ENCODE measurements around the gene PDZRN4. TPM values are rescaled to one million over a fixed set of nuclear protein-coding genes. Genes with fewer than 3 reads are reported as not detected.

The PDZRN4 gene
- total RNA-seq, 1 donor from 2014 or later: 0.20 TPM

DNA sequence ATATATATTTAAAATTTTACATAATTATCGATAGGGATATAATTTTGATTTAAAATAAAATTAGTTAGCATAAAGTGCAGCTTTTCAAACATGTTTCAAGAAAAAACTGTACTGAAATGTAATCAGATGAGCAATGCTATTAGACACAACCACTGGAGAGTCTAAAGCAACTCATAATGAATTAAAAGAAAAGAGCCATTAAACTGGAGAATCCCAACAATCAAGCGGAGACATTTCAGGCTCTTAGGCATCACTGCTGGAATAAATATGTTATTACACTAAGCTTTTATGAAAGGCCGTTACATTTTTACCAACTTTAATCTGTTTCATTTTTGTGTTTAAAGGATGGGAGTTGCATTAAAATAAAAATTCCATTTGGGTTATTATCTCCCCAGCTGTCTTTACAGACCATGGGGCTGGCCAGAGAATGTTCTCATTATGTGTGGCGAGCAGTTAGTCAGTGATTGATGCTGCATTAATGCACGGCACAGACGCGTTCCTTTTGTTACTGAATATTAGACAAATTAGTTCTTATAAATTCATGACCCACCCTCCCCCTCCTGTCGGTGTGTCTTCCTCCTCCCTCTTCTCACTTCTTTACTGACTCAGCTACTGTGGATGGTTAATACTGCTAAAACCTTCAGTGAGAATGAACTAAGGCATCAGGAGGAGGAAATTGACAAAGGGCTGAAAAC is 156.8 kb downstream of the PDZRN4 start:
- DNase-seq (ENCODE audit: low spot score) (no peak), ATAC-seq (no peak)

DNA sequence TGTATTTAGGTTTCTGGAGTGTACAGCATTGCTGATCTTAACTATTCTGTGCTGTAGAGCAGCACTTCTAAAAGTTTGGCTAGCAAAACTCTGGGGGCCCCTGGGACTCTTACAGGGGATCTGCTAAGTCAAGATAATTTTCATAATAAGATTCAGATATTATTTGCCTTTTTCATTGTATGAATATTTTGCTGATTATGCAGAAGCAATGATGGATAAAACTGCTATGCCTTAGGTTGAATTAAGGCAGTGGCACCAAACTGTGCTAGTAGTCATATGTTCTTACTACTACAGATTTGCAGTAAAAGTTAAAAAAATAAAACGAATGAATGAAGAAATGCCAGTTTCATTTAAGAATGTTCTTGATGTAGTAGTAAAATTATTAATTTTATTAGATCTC is 160.1 kb downstream of the PDZRN4 start:
- ATAC-seq: no peak
- DNase-seq (ENCODE audit: low spot score): no peak

DNA sequence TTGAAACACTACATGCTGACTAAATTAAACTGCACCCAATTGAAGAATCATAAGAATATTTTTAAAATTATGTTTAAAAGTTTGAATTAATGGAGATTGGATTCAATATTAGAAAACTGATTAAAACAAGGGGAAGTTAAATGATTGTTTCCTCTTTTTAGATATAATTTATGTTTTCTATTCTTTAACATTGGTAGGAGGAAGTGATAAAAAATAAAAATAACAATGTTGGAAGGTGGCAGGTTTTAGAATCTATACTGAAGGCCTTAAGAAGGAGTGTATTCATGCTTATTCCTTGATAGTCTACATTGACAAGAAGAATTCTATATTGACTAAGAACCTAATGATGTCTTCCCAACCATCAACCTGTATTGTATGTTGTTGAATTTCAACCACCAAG is 168.1 kb downstream of the PDZRN4 start:
- DNase-seq (ENCODE audit: low spot score) (no peak), ATAC-seq (no peak)

DNA sequence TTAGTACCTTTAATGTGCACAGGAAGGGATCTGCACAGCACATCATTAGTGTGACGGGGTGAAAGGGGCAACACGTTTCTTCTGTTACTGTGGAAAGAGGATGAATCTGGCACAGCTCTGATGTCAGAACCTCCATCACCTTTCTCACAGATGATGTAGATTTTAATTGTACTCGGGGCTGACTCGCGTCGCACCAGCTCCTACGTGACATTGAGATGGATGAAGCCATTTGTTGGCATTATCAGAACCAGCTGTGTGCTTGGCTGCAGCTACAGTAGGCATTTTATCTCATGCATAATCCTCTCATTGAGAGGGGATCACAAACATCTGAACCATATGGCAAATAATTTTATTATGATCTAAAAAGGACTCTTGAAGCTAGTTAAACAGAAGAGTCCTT is 173.6 kb downstream of the PDZRN4 start:
- DNase-seq (ENCODE audit: low spot score) (no peak), ATAC-seq (no peak)

DNA sequence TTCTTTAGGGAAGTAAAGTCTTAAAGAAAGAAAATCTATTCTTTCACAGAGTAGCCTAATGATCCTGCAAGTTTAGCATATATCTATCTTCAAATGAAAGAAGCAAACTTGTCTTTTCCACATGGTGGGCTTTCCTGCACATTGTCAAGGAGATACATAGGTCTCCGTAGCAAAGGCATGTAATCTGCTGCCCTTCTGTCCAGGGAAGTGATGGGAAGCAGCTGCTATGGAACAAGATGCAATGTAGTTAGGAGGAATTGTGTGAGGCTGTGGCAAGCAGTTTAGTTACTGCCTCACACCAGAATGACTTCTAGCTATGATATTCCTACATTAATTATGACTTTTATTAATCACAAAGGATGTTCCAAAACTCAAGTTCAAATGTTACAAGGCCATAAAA is 174.4 kb downstream of the PDZRN4 start:
- DNase-seq (ENCODE audit: low spot score) (no peak), ATAC-seq (no peak)

DNA sequence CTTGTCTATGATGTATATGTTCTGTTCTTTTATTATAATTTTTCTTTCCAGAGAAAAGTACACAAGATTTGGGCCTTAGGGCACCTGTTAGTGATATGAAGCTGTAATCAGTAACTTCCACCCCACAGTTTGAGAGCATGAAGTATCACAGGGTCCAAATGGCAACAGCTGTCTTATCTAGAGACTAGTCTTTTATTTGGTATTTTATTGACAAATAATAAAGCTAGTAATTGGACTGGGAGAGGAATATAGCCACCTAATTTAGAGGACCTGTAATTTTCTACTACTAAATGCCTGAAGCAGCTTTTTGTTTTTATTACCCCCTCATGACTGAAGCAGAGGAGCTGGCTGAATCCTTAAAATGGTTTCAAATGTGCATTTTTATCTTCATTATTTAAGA is 174.8 kb downstream of the PDZRN4 start:
- DNase-seq (ENCODE audit: low spot score) (no peak), ATAC-seq (no peak)

DNA sequence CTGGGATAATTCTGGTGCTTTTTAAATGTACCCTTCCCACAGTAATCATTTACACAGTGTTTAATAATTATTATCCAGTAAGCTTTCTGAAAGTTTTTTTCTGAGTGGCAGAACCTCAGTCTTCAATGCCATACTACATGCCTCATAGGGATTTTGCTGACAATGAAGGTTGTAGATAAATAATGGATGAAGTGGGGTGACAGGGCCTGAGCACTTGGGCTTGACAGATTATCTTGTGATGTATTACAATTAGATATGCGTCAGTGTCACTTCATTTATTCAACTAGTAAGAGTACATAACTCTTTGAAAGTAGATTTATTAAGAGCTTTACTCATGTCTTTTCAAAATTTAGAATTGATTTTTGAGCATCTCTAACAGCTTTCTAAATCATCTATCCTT is 176.1 kb downstream of the PDZRN4 start:
- no peak for ATAC-seq
- no peak for DNase-seq (ENCODE audit: low spot score)

DNA sequence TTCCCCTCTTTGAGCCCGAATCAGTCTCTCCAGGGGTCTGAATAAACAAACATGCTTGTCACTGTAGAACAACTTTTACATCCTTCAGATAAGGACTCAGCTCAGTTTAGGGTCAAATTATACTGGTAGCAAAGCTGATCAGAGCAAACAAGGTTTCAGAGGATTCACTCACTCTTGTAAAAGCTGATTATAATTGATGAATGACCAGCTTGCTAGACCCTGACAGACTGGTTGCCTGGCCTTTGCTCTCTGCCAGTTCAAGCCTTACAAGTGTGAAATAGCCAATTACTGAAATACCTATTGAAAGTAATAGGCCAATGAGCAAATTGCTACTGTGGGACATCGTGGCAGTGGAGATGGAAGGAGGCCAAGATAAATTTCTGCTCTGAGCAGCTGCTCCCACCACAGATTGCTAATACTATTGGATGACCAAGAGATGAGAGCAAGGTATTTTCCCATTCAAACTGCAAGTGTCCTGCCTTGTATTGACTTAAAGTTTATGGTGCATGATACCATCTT is 177.6 kb downstream of the PDZRN4 start:
- no peak for DNase-seq (ENCODE audit: low spot score)
- no peak for ATAC-seq

DNA sequence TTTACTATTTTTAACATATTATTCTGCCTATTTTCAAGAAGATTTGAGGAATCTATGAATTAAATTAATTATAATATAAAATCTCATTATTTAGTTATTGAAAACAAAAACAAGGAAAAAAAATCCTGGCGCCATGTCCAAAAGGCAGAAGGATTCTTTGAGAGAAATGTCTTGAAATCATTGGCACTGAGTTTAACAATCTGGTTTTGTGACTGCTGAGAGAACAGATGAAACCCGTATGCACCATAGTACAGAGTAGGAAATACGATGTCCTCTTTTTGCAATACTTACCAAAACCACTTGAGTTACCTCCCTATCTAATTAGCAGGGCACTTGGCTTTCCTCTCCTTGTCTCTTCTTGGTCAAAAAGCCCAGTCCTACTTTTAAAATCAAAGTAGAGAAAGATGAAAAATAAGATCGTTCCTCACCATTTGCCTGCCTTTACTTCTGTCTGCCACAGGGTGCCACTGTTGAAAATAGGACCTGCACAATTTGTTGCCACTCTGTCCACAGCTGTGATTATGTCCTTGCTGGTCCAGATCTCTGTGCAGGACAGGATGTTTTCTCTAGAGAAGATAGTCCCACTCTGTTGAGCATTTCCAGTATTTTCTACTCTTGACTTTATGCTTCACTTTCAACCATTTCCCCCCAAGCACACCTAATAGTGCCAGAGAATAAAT is 179.7 kb downstream of the PDZRN4 start:
- DNase-seq (ENCODE audit: low spot score) (no peak), ATAC-seq (no peak)

DNA sequence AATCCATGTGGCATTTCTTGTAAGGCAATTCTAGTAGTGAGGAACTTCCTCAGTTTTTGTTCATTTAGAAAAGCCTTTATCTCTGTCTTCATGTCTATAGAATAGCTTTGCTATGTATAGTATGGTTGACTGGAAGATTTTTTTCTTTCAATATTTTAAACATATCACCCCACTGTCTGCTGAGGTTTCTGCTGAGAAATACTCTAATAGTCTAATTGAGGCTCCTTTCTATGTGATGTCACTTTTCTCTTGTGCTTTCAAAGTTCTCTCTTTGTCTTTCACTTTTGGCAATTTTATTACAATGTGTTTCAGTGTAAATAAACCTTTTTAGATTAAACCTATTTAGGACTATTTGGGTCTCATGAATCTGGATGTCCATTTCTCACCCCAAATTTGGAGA is 192.8 kb downstream of the PDZRN4 start:
- ATAC-seq (no peak), DNase-seq (ENCODE audit: low spot score) (no peak)

DNA sequence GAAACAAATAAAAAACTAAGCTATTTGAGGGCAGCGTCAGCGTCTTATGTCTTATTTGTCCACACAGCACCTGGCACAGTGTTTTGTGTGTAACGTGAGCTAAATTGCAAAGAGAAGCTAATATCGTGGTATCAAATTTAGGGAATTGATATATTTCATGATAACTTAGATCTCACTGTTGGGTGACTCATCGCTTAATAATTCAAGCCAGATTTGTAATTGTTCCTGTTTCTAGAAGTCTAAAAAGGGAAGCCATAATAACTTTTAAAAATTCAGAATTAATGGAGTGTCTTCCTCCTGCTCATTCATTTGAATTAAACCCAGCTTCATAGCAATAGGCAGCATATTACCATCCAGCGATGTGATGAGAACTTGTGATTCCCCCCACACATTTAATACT is 214.7 kb downstream of the PDZRN4 start:
- ATAC-seq (no peak), DNase-seq (ENCODE audit: low spot score) (no peak)

DNA sequence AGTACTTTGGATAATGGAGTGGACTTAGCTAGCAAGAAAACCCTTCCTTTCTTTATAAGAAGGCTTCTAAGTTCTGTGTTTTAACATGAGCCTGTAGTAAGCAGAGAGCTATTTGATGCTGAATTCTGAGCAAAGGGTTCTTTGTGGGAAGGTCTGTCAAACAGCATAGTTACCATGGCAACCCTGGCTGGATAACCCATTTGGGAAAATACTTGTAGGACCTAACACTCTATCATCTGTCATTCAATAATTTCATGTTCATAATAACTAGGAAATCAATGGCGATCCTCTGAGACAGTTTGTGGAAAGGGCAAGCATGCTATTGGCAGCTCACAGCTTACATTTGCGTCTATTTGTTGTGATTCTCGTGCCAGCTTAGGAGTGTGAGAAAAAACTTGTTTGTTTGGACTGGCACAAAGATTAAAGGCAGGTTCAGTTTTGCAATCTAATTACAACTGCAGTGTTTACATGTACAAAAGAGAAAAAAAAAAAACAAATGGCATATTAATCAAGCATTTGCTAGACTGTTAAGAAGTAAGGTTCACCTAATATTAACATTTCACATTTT is 219.2 kb downstream of the PDZRN4 start:
- DNase-seq (ENCODE audit: low spot score) (no peak), ATAC-seq (no peak)

DNA sequence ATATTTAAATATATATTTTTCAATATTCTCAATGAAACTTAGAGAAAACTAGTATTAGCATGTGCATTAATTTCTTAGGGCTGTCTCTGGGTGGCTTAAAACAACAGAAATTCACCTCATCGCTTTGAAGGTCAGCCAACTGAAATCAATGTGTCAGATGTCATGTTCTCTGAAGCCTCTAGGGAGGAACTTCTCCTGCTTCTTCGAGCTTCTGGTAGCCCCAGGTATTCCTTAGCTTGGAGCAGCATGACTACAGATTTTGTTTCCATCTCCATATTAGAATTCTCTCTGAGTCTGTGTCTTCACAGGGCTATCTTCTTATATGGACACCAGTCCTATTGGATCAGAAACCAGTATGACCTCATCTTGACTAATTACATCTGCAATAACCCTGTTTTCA is 221.5 kb downstream of the PDZRN4 start:
- DNase-seq (ENCODE audit: low spot score): no peak
- ATAC-seq: no peak

DNA sequence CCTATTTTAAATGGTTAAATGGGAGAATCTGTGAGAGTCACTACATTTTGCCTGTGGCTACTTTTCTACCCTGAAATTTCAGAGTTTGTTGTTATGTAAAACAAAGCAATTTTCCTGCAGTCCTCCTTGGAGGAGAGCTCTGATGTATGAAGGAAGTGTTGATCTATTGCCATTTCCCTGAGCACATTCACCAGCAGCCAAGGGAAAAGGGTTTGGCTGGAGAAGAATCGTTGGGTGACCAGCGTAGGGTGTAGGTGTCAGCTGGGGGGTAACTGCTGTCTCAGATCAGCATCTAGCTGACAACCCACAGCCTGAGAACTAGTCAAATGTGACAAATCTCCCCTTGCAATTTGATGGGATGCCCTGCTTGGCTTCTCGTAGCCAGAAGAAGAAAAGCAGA is 230.5 kb downstream of the PDZRN4 start:
- DNase-seq (ENCODE audit: low spot score): no peak
- ATAC-seq: no peak

DNA sequence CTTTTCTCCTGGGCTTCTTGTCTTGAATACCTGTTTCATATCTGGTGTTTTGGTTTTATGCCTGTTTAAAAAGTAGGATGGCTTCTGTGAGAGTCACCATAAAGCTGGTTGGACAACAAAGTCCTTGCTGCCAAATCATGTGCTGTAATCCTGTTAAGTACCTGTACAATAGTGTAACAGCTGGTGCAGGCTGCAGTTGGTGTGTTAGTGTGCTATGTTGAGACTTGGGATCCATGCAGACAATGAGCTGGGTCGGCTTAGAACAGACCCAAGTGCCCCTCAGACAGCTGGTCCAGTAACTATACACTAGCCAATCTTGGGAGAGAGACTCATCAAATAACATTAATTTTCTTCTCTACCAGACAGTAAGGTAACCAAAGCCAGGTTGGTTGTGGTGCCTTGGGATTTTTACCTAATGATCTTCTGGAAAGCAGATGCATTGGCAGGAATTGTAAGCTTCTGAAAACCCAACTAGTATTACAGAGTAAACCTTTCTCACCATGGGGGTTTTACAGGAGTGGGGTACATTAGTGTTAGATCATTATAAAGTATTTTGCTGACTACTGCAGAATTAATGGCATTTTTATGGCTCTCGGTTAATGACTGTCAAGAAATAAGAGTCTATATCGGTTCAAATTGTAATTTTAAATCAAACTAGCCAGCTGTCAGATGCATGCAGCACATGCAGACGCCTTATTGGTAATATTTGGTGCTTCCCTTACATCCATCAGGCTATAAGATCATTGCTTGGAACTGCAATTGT is 231.2 kb downstream of the PDZRN4 start:
- ATAC-seq (no peak), DNase-seq (ENCODE audit: low spot score) (no peak)

DNA sequence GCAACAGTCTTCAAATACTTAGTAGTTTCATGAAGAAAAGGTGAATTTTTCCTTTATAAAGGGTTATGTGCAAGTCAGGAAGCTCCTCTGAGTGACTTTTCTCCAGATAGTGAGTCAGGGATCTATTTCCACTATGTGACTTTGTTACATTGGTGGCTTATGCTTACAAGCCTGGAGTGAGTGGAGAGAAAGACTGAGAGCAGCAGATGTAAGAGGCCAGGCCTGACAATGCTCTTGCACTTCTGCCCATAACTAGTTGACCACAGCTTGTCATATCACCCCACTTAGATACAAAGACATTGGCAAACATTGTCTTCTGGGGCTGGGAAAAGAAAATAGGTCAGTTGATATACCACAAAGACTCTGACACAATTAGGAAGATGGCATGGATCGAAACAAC is 236.5 kb downstream of the PDZRN4 start:
- ATAC-seq (no peak), DNase-seq (ENCODE audit: low spot score) (no peak)

DNA sequence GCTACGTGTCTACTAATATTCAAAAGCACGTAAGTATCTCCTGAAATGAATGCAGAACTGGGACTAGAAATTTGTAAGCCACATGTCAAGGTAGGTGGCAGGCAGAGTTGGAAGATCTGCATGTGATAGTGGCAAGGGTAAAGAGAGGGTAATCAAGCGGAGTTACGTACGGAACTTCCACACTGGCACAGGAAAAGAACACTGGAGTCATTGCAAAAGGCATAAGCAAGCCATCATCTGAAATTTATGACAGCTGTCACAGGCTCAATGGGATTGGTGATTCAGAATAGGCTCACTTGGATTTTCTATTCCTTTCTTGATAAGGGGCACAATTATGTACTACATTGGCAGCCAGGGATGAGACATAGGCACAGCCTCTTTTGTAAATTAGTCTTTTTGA is 245.3 kb downstream of the PDZRN4 start:
- DNase-seq (ENCODE audit: low spot score): no peak
- no peak for ATAC-seq

DNA sequence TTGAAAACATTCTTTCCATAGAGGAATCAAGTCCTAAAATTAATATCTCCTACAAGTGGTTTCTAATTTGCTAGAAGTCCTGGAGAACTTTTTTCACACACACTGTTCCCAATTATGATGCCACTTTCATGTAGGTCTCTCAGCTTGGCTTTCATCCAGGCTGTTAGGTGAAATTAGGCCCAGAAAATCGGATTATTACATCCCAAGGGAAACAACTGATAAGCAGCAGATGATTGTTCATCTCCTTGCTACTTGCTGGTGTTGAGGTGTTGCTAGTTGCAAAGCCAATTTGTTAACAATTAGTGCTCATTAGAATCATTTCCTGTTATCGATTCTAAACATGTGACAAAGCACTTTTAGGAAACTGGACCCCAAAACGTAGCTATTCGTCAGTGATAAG is 248.0 kb downstream of the PDZRN4 start:
- DNase-seq (ENCODE audit: low spot score): no peak
- no peak for ATAC-seq

DNA sequence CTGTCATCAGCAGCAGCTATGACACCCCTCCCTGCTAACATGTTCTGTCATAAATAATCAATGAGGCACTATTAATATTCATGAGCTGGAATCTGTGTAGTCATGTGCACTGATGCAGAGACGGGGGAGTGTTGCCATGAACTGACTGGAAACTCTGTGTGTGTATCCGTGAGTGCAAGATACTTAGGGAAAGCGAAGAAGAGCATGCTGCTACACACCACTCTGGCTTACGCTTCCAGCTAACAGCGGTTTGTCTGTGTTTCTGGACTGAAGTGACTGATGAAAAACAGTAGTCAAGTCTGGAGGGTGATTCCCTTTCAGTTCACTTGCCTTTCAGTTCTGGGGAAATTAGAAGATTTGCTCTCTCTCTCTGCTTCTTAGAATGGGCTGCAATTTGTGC is 249.4 kb downstream of the PDZRN4 start:
- ATAC-seq (no peak), DNase-seq (ENCODE audit: low spot score) (no peak)

DNA sequence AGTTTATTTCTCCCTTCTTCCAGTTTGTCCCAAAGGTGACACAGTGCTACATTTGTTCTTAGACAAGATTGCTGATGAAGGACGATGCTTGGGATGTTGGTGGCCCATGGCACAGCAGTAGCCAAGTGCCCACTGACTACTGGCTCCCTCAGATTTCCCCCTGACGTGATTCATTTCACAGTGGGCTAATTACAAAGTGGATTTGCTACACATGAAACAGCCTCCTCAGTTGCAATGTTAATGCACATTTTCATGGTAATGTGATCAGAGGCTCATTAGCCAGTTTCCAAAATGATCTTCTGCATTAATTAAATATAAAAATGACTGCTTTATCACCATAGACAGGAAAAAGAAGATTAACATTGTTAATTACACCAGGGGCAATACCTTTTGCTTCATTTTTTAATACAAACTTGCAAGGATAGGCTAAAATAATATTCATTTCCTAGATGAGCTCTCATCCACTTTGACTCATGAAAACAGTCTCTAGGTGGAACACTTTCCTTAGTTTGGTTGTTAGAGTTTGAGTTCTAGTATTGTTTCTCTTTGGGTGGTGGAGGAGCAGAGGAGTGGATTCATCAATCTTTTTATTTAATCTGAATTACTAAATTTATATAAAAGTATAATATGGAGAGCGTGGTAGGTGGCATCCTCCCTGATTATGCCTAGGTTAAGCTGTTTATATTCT is 250.9 kb downstream of the PDZRN4 start:
- DNase-seq (ENCODE audit: low spot score): no peak
- no peak for ATAC-seq

DNA sequence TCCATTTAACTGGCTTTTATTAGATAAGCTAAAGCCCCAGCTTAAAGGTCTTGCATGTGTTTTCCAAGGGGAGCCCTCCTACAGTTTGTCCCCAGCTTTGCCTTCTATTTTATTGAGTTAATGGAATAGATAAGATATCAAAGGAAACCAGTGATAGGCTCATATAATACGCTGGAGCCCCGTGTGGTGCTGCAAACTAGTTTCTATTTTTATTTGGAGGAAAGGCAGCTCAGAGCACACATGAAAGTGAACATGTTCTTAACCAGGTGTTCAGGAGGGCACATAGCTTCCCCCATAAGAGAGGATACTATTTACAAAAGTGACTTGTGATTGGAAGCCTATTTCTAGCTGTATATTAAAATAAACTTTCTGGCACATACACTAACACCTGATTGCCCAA is 251.7 kb downstream of the PDZRN4 start:
- no peak for ATAC-seq
- DNase-seq (ENCODE audit: low spot score): no peak

All from left lobe of liver (tissue), 2 donors.